ENCODE results near the gene MCAM.
A peak's percentile ranks its signal among the peaks of the same experiment; 100 is the strongest.

The MCAM gene

DNA sequence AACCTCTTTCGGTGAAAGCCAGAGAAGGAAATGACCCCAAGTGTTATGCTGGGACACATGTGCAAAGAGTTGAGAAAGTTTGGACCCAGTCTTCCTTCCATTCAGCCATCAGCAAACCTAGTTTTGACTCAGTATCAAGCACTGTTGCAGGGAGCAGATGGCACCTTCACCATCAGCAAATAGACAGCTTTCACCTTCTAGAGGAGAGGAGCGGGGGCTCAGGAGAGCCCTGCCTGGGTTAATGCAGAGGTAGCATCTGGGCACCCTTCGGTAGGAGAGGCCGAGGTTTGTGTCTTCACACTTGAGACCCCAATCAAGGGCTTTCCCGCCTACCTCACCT, 45.8 kb upstream of the MCAM start:
- no peak for TF ChIP-seq TCF12 (IDR thresholded peaks at IDR 0.05; ENCODE audit: low read depth)
- TF ChIP-seq NFIC (IDR thresholded peaks at IDR 0.05): no peak
- TF ChIP-seq YY1 (IDR thresholded peaks at IDR 0.05; ENCODE audit: low read depth): no peak
- no peak for TF ChIP-seq ZBTB7A (IDR thresholded peaks at IDR 0.05; ENCODE audit: low read depth)
- TF ChIP-seq TEAD4 (IDR thresholded peaks at IDR 0.05): no peak
- TF ChIP-seq CREB1 (IDR thresholded peaks at IDR 0.05; ENCODE audit: low read depth): no peak
- TF ChIP-seq EP300 (IDR thresholded peaks at IDR 0.05; ENCODE audit: borderline replicate concordance): no peak
- no peak for TF ChIP-seq EGR1 (IDR thresholded peaks at IDR 0.05)
- TF ChIP-seq, protein P1, sequence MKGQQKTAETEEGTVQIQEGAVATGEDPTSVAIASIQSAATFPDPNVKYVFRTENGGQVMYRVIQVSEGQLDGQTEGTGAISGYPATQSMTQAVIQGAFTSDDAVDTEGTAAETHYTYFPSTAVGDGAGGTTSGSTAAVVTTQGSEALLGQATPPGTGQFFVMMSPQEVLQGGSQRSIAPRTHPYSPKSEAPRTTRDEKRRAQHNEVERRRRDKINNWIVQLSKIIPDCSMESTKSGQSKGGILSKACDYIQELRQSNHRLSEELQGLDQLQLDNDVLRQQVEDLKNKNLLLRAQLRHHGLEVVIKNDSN (IDR thresholded peaks at IDR 0.05): no peak
- TF ChIP-seq TAF1 (IDR thresholded peaks at IDR 0.05; ENCODE audit: low read depth): no peak
- TF ChIP-seq REST (IDR thresholded peaks at IDR 0.05; ENCODE audit: low read depth): no peak
- TF ChIP-seq CEBPB (IDR thresholded peaks at IDR 0.05): no peak
- no peak for TF ChIP-seq RAD21 (IDR thresholded peaks at IDR 0.05; ENCODE audit: low read depth)

- TF ChIP-seq EP300 (IDR thresholded peaks at IDR 0.05; ENCODE audit: borderline replicate concordance) (no peak), TAF1 (IDR thresholded peaks at IDR 0.05; ENCODE audit: low read depth) (no peak), TEAD4 (IDR thresholded peaks at IDR 0.05) (no peak), REST (IDR thresholded peaks at IDR 0.05; ENCODE audit: low read depth) (no peak), TCF12 (IDR thresholded peaks at IDR 0.05; ENCODE audit: low read depth) (no peak), NFIC (IDR thresholded peaks at IDR 0.05) (no peak), CREB1 (IDR thresholded peaks at IDR 0.05; ENCODE audit: low read depth) (no peak), CEBPB (IDR thresholded peaks at IDR 0.05) (no peak), FOXM1 (IDR thresholded peaks at IDR 0.05; ENCODE audit: borderline replicate concordance, low read depth) (no peak), ZBTB7A (IDR thresholded peaks at IDR 0.05; ENCODE audit: low read depth) (no peak)
- TF ChIP-seq, protein P2, sequence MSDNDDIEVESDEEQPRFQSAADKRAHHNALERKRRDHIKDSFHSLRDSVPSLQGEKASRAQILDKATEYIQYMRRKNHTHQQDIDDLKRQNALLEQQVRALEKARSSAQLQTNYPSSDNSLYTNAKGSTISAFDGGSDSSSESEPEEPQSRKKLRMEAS (IDR thresholded peaks at IDR 0.05): no peak
- TF ChIP-seq, protein P1 (IDR thresholded peaks at IDR 0.05): no peak
These were observed 45.2 kb upstream of the MCAM start for GRCh38 chr11:119361941-119362725.

- TF ChIP-seq NFIC (IDR thresholded peaks at IDR 0.05): peak; percentile 27; the same call in 1 of the 2 replicates
- TF ChIP-seq, protein P2 (IDR thresholded peaks at IDR 0.05): peak; percentile 56
- peak; percentile 20; the same call in 1 of the 2 replicates for TF ChIP-seq RAD21 (IDR thresholded peaks at IDR 0.05; ENCODE audit: low read depth)
- no peak for TF ChIP-seq CEBPB (IDR thresholded peaks at IDR 0.05)
- peak; percentile 43; the same call in 1 of the 2 replicates for TF ChIP-seq FOXM1 (IDR thresholded peaks at IDR 0.05; ENCODE audit: borderline replicate concordance, low read depth)
- peak; percentile 81 for TF ChIP-seq TEAD4 (IDR thresholded peaks at IDR 0.05)
- TF ChIP-seq EP300 (IDR thresholded peaks at IDR 0.05; ENCODE audit: borderline replicate concordance): peak; percentile 72; the same call in 1 of the 2 replicates
- TF ChIP-seq ZBTB7A (IDR thresholded peaks at IDR 0.05; ENCODE audit: low read depth): no peak
- TF ChIP-seq YY1 (IDR thresholded peaks at IDR 0.05; ENCODE audit: low read depth): peak; percentile 41; the same call in 1 of the 2 replicates
- peak; percentile 82 for TF ChIP-seq TCF12 (IDR thresholded peaks at IDR 0.05; ENCODE audit: low read depth)
- TF ChIP-seq EGR1 (IDR thresholded peaks at IDR 0.05): peak; percentile 66
These were observed 44.3 kb upstream of the MCAM start for GRCh38 chr11:119361056-119361787.

- TF ChIP-seq, protein P2 (IDR thresholded peaks at IDR 0.05): no peak
- TF ChIP-seq TCF12 (IDR thresholded peaks at IDR 0.05; ENCODE audit: low read depth) (no peak), TEAD4 (IDR thresholded peaks at IDR 0.05) (no peak), REST (IDR thresholded peaks at IDR 0.05; ENCODE audit: low read depth) (no peak), EP300 (IDR thresholded peaks at IDR 0.05; ENCODE audit: borderline replicate concordance) (no peak), CEBPB (IDR thresholded peaks at IDR 0.05) (no peak), TAF1 (IDR thresholded peaks at IDR 0.05; ENCODE audit: low read depth) (no peak), RAD21 (IDR thresholded peaks at IDR 0.05; ENCODE audit: low read depth) (no peak)
These were observed 42.7 kb upstream of the MCAM start for GRCh38 chr11:119359365-119360214.
